Naive thymus-derived CD8-positive, alpha-beta T cell (primary cell): ENCODE measurements around the gene AKT3. TPM values are rescaled to one million over a fixed set of nuclear protein-coding genes. Genes with fewer than 3 reads are reported as not detected.

Experiments used
- ATAC-seq, 2 donors: fragments of 150-1000 bp; cut with Tn5 transposase in 1 of 2; sonication (Bioruptor Pico), chemical (Tn5 transposase) in 1 of 2; 1 replicate in 1 of 2; 2 replicates in 1 of 2; pipeline ENCODE4 v1.10.0; 2021; ENCODE audit warnings: mild to moderate bottlenecking in 2 of 2, moderate library complexity in 2 of 2
- POLR2A ChIA-PET: fragments of 350-600 bp; sonication (Branson Sonifier 250); formaldehyde crosslinking; loops from one replicate; lab custom pipeline; 2021; ENCODE audit warnings: antibody characterized with exemption; lab: Charles Lee
- DNase-seq, 10 donors: peaks; one replicate each; pipeline versions ENCODE4 v3.0.0 to v3.0.0-alpha.2; 2020 to 2022
- H3K27ac Mint-ChIP-seq, 10 donors: one replicate each; pipeline ENCODE4 v1.8.0; 2020 to 2022; ENCODE audit warnings: mild to moderate bottlenecking in 10 of 10, mixed read lengths in 10 of 10, moderate library complexity in 4 of 10, inconsistent platforms in 1 of 10
- H3K27me3 Mint-ChIP-seq, 5 donors: one replicate each; pipeline ENCODE4 v1.8.0; 2021 to 2022; ENCODE audit warnings: mixed read lengths in 5 of 5
- H3K36me3 Mint-ChIP-seq, 3 donors: one replicate each; pipeline ENCODE4 v1.8.0; 2020 to 2022; ENCODE audit warnings: mixed read lengths in 3 of 3, mild to moderate bottlenecking in 2 of 3, inconsistent platforms in 1 of 3
- H3K4me1 Mint-ChIP-seq, 4 donors: one replicate each; pipeline ENCODE4 v1.8.0; 2021 to 2022; ENCODE audit warnings: mixed read lengths in 4 of 4
- H3K4me3 Mint-ChIP-seq, 10 donors: one replicate each; pipeline ENCODE4 v1.8.0; 2020 to 2022; ENCODE audit warnings: mild to moderate bottlenecking in 10 of 10, mixed read lengths in 10 of 10, moderate library complexity in 6 of 10, inconsistent platforms in 1 of 10
- H3K9me3 Mint-ChIP-seq, 9 donors: one replicate each; pipeline ENCODE4 v1.8.0; 2020 to 2022; ENCODE audit warnings: mixed read lengths in 9 of 9, mild to moderate bottlenecking in 3 of 9, inconsistent platforms in 1 of 9, moderate library complexity in 1 of 9
- polyA plus RNA-seq, 3 donors: library from polyadenylated mRNA; unstranded; fragments of 300-500 nt; fragmentation: Illumina TruSeq; gene quantifications; one replicate each; pipeline ENCODE4 v1.2.3, GENCODE V29; 2021
- total RNA-seq, 8 experiments: library from RNA in 2 of 8; stranded (reverse) in 2 of 8; gene quantifications; one replicate each; pipeline ENCODE4 v1.2.3 and lab custom pipeline; 2021 to 2026

The AKT3 gene
- total and polyA plus RNA-seq, 5 experiments from 2014 or later: 1.7 to 86.5 (median 4.6) TPM

- POLR2A ChIA-PET: no interaction called here
- peaks cover 5 to 7% (median 6%) of the 10 kb centered on the region in 4 donors for H3K4me1 Mint-ChIP-seq
- peaks cover 0 to 30% (median 10%) of the 10 kb centered on the region in 3 donors for H3K36me3 Mint-ChIP-seq
- ATAC-seq: no peak
- H3K27me3 Mint-ChIP-seq: no peaks in the 10 kb centered on the region
- H3K27ac Mint-ChIP-seq: peak overlapping the region in 1 of 10 donors; percentile 55
- no peaks in the 10 kb centered on the region for H3K9me3 Mint-ChIP-seq
- H3K4me3 Mint-ChIP-seq: no peak overlapping the region
- no peak for DNase-seq
Observed at GRCh38 chr1:243494741-243495431, 355.2 kb downstream of the AKT3 start.

DNA sequence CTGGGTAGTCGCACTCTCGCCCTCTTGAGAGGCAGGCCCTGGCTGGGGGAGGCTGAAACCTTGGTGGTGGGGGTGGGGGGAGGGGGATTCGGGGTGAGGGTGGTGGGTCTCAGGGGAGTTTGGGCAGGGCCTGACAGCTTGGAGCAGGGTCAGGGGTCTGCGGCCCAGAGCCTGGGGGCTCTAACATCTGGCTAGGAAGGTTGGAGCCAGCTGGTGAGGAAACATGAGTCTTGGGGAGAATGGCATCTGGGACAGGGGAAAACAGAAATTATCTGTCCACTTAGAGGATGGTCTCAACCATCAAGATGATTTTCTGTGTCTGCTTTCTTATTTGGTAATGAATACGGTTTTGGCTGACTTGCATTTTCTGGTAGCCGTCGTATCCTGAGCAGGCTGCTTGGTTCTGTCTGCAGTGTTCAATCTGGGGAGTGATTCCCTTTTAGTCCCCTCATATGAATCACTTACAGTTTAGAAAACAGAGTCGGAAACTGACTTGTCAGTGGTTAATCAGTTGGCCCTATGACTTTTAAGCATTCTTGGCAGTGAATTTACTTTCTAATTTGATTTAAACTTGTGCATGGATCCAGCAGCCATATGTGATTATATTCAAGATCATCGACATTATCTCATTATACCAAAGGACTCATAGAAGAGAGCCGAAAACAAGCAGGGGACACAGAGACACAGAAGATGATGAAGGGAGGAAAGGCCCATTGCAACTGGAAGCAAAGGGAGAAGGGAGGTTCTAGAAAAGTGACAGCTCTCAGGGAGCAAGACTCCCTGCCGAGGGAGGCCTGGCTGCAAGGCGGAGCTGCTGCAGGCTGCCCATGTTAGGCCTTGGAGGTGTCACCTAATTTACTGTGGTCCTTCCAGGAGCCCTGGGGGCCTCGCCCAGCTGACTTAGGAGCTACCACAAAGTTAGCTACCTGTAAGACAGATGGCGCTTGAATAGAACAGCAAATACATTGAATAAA, 356.6 kb downstream of the AKT3 start:
- no peak for ATAC-seq
- no peak for DNase-seq
- POLR2A ChIA-PET: no interaction called here
- no peaks in the 10 kb centered on the region for H3K9me3 Mint-ChIP-seq
- H3K4me3 Mint-ChIP-seq: no peak overlapping the region
- peaks cover 0 to 32% (median 14%) of the 10 kb centered on the region in 3 donors for H3K36me3 Mint-ChIP-seq
- H3K27me3 Mint-ChIP-seq: no peaks in the 10 kb centered on the region
- H3K27ac Mint-ChIP-seq: peak overlapping the region in 2 of 10 donors; percentile 3 to 53
- H3K4me1 Mint-ChIP-seq: peaks cover 5 to 7% (median 6%) of the 10 kb centered on the region in 4 donors

DNA sequence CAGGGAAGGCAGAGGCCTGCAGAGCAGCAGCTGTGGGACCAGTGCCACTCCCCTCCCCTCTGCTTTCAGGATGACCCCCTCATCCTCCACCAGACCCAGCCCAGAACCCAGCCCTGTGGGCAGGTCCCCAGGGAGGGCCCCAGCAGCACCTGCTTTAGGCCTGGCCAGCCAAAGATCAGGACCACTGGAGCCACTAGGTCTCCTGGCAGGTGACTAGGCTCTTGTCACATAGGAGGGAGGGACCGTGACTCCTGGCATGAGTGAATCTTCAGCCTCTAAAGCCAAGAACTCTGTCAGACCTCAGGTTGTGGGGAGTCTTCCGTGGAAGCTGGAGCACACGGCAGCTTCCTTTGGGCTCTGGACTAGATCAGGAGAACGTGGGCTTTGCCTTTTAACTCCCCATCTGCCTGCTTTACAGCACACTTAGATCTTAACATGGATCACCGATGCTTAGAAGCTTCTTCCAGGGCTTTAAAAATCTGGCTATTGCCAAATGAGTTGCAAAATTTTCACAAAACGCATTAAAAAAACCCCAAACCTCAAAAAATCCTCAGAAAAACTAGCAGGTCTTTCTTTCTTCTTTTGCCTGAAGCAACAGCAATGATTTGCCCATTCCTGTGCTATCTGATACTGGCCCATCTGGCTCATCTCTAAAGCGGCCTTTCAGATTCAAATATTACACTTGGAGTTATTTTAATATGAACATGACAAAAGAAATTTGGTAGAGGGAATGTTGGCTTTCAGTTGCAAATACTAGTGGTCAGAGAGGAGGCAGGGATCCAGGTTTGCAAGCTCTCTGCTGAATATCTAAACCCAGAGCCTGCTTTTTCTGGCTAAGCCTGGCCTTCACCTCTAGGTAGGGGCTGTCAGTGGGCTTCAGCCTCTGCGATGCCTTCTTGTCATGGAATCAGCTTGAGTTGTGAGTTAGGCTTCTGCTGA, 359.0 kb downstream of the AKT3 start:
- Mint-ChIP-seq H3K4me3 (no peak overlapping the region), H3K4me1 (peaks cover 3 to 7% (median 5%) of the 10 kb centered on the region in 4 donors), H3K27me3 (no peaks in the 10 kb centered on the region), H3K9me3 (no peaks in the 10 kb centered on the region), H3K27ac (no peak overlapping the region), H3K36me3 (peaks cover 0 to 29% (median 10%) of the 10 kb centered on the region in 3 donors)
- DNase-seq: no peak
- ATAC-seq: no peak
- POLR2A ChIA-PET: no interaction called here

DNA sequence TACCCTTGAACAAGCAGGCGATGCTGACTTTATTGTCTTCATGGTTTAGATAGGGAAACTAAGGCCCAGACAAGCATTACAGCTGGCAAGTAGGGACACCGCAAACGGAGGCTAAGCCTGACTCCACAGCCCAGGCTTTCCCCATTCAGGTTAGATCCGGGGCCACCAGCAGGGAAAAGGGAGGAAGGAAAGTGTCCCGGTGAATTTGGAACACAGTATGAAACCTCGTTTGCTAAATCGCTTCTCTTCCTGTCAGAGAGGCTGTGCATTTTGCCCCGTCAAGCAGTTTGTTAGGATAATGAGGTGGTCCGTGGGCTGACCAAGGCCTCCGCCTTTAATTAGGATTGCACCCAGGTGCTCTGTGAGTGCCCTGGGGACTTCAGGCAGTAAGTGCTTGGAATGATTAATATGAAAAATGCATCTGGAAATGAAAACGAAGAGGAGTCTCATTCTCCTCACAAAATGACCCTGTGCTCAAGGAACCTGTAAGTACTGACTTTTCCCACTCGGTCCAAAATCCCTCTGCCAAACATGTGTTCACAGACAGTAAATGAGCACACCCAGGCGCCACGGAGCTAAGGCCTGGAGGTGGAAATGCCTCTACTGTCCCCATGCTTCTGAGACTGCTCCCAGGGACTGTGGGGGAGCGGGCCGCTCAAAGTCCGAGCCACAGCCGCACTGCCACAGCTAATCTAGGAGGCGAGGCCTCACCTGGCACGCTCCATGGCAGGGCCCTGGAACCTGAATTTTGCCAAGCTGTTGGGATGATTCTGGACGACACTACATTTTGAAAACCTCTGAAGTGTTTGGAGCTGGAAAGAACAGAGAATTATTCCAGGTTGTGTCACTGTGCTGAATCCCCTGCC, 360.1 kb downstream of the AKT3 start:
- DNase-seq (no peak), ATAC-seq (no peak)
- H3K4me3 Mint-ChIP-seq: no peak overlapping the region
- peak overlapping the region in 2 of 10 donors; percentile 26 to 59 for H3K27ac Mint-ChIP-seq
- no peaks in the 10 kb centered on the region for H3K9me3 Mint-ChIP-seq
- peaks cover 0 to 27% (median 10%) of the 10 kb centered on the region in 3 donors for H3K36me3 Mint-ChIP-seq
- H3K4me1 Mint-ChIP-seq: peaks cover 0 to 7% (median 0%) of the 10 kb centered on the region in 4 donors
- POLR2A ChIA-PET: no interaction called here
- no peaks in the 10 kb centered on the region for H3K27me3 Mint-ChIP-seq

GRCh38 chr1:243489158-243489527, 360.9 kb downstream of the AKT3 start:
- H3K9me3 Mint-ChIP-seq: no peaks in the 10 kb centered on the region
- no peak for ATAC-seq
- no peaks in the 10 kb centered on the region for H3K27me3 Mint-ChIP-seq

DNA sequence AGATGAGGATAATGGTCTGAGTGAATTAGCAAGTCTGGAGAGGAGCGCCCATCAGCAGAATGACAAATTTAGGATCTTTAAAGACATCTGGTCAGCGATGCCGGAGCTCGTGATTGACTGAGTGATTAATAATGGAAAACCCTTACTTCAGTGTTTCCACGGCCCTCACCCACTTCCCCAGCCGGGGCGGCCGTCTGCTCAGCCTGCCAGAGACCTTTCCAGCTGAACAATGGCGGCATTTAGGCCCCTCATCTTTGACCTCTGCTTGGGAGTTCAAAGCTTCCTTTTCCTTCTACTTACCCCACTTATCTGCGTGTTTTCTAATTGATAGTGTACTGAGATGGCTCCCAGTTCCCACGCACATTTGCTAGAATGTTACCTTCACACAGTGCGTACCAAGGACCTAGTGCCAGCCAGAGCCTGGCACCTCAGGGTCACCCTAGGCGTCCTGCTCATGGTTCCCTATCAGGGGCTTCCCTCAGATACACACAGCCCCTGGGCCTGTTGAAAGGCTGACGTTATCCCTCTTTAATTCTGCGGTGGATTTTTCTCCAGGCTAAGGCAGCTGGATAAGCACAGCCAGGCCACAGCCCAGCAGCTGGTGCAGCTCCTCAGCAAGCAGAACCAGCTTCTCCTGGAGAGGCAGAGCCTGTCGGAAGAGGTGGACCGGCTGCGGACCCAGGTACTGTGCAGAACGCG, 361.4 kb downstream of the AKT3 start:
- Mint-ChIP-seq H3K27ac (peak overlapping the region in 1 of 10 donors; percentile 77), H3K36me3 (peaks cover 0 to 20% (median 6%) of the 10 kb centered on the region in 3 donors), H3K4me1 (peaks cover 0 to 7% (median under 1%) of the 10 kb centered on the region in 4 donors), H3K9me3 (no peaks in the 10 kb centered on the region), H3K27me3 (no peaks in the 10 kb centered on the region), H3K4me3 (no peak overlapping the region)
- POLR2A ChIA-PET: no interaction called here
- DNase-seq (no peak), ATAC-seq (no peak)

More at GRCh38 chr1:243489158-243489527, 360.9 kb downstream of the AKT3 start:
- no peak overlapping the region for H3K4me3 Mint-ChIP-seq
- H3K36me3 Mint-ChIP-seq: peaks cover 0 to 21% (median 6%) of the 10 kb centered on the region in 3 donors
- POLR2A ChIA-PET: no interaction called here
- H3K27ac Mint-ChIP-seq: peak overlapping the region in 2 of 10 donors; percentile 59 to 77
- no peak for DNase-seq
- peaks cover 0 to 7% (median 0%) of the 10 kb centered on the region in 4 donors for H3K4me1 Mint-ChIP-seq

- ATAC-seq (no peak), DNase-seq (no peak)
- Mint-ChIP-seq H3K27me3 (no peaks in the 10 kb centered on the region), H3K9me3 (no peaks in the 10 kb centered on the region), H3K4me1 (peaks cover 1 to 6% (median 4%) of the 10 kb centered on the region in 4 donors), H3K4me3 (no peak overlapping the region), H3K27ac (no peak overlapping the region), H3K36me3 (peaks cover 0 to 17% (median 6%) of the 10 kb centered on the region in 3 donors)
- POLR2A ChIA-PET: no interaction called here
Observed at GRCh38 chr1:243487649-243488227, 362.3 kb downstream of the AKT3 start.

DNA sequence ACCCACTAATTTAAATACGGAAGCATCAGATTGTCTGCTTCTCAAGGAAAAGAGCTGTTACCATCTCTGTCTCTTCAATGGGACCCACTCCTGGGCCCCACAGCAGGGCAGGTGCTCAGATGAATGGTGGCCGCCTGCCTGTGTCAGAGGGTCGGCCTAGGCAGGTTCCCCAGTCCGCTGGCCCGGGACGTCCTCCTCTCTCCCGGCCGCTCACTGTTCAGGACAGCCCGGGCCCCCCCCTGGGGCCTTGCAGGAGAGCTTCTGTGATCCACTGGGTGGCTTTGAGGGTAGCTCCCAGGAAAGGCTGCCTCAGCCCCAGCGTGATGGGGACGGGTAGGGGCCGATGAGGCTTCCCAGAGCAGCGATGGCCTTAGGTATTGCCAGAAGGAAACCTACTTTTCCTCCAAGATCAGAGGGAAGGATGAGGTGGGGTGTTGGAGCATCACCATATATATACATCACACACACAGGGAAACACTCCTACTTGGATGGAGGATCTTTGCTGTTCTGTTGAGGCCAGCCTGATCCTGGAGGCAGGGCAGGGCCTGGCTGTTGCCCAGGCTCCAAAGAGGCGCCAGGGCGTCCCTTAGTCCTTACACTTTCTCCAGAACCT, 362.9 kb downstream of the AKT3 start:
- Mint-ChIP-seq H3K36me3 (peaks cover 0 to 17% (median 6%) of the 10 kb centered on the region in 3 donors), H3K4me1 (peaks cover 7 to 11% (median 10%) of the 10 kb centered on the region in 4 donors), H3K27me3 (no peaks in the 10 kb centered on the region), H3K27ac (peak overlapping the region in 1 of 10 donors; percentile 31), H3K9me3 (no peaks in the 10 kb centered on the region), H3K4me3 (no peak overlapping the region)
- DNase-seq (no peak), ATAC-seq (no peak)
- POLR2A ChIA-PET: no interaction called here

GRCh38 chr1:243483952-243484351, 366.1 kb downstream of the AKT3 start:
- ATAC-seq: no peak
- Mint-ChIP-seq H3K4me1 (peaks cover 14 to 25% (median 21%) of the 10 kb centered on the region in 4 donors), H3K4me3 (peak overlapping the region; percentile 67 to 88 (median 80)), H3K36me3 (peaks cover 0 to 6% (median 3%) of the 10 kb centered on the region in 3 donors), H3K27ac (peak overlapping the region in 8 of 10 donors; percentile 39 to 85 (median 57)), H3K27me3 (no peaks in the 10 kb centered on the region), H3K9me3 (peaks cover 0 to 9% (median 0%) of the 10 kb centered on the region in 9 donors)
- POLR2A ChIA-PET: no interaction called here
- no peak for DNase-seq

DNA sequence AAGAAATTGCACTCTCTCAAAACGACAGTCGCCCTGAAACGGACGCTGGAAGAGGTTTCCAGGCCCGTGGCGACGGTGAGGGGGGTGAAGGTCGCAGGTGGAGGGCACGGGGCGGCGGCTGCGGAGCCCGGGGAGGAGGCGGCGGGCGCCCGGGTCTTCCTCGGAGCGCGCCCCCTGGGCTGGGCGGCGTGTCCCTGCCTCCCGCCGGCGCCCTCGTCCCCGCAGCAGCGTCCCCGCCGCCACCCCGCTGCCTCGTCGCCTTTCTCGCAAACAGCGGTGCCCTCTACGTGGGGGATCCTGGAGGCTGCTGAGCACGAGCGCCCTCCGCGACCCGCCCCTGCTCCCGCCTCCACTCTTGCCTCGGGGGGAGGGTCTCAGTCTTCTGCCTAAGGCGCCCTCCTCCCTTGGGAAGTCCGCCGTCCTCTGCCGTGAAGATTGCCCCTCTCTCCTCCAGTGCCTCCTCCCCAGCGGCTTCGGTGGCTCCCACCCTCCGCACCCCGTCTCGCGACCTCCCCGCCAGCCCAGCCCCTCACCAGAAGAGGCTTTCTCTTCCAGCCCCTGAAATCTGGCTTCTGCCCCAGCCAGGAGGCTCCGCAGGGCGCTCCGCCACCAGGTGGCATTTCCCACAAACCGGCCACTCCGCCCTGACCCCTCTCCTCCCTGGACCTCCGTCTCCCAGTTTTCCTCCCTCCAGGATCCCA, 366.8 kb downstream of the AKT3 start:
- peak; percentile 59 to 68 for ATAC-seq
- Mint-ChIP-seq H3K36me3 (peaks cover 0 to 3% (median 0%) of the 10 kb centered on the region in 3 donors), H3K27ac (peak overlapping the region in 8 of 10 donors; percentile 29 to 86 (median 55)), H3K27me3 (no peaks in the 10 kb centered on the region), H3K4me3 (peak overlapping the region; percentile 74 to 89 (median 84)), H3K4me1 (peaks cover 16 to 25% (median 21%) of the 10 kb centered on the region in 4 donors), H3K9me3 (peaks cover 0 to 9% (median 0%) of the 10 kb centered on the region in 9 donors)
- peak in 3 of 10 donors; percentile 4 to 35 (median 33) for DNase-seq
- POLR2A ChIA-PET: no interaction called here
